ENCODE data around the gene VPS9D1.

- TF ChIP-seq EZH2 (IDR thresholded peaks at IDR 0.05): no peak
- TF ChIP-seq POLR2AphosphoS5 (IDR thresholded peaks at IDR 0.05; ENCODE audit: borderline replicate concordance, low read depth, low read length): peak; percentile 41; the same call in 1 of the 2 replicates
- no peak for TF ChIP-seq FOXP2 (optimal IDR thresholded peaks at IDR 0.05; ENCODE audit: control extremely low read depth, extremely low read length, insufficient read depth)
Observed at GRCh38 chr16:89701425-89702406, 19.0 kb downstream of the VPS9D1 start, which contains the start of gene SPATA2L.

All from SK-N-MC (cell line).